Testis (tissue), 3 donors: ENCODE measurements around the gene FAM163B. TPM values are rescaled to one million over a fixed set of nuclear protein-coding genes. Genes with fewer than 3 reads are reported as not detected.

Source experiments
- DNase-seq: peaks from one replicate; pipeline ENCODE4 v3.0.0-alpha.2; 2019
- H3K27ac ChIP-seq, 2 donors: fragments of 200-600 bp; sonication (generic); one replicate each; pipeline ENCODE4 v1.5.1; 2019
- H3K27me3 ChIP-seq: fragments of 200-600 bp; sonication (generic); one replicate; pipeline ENCODE4 v1.5.1; 2019
- H3K36me3 ChIP-seq: fragments of 200-600 bp; sonication (generic); one replicate; pipeline ENCODE4 v1.5.1; 2017; ENCODE audit warnings: low read depth; ENCODE audit errors: missing control alignments
- H3K4me1 ChIP-seq: fragments of 200-600 bp; sonication (generic); one replicate; pipeline ENCODE4 v1.5.1; 2019
- H3K4me3 ChIP-seq, 2 donors: fragments of 200-600 bp; sonication (generic); one replicate each; pipeline ENCODE4 v1.5.1; 2017 to 2019
- H3K9me3 ChIP-seq: fragments of 200-600 bp; sonication (generic); one replicate; pipeline ENCODE4 v1.5.1; 2017
- CTCF ChIP-seq, 3 experiments: fragments of 450-650 bp in 2 of 3; fragments of 200-600 bp in 1 of 3; sonication (generic) in 1 of 3; IDR thresholded peaks; one replicate each; pipeline ENCODE4 v1.5.1; 2016 to 2019; ENCODE audit warnings: antibody characterized with exemption in 3 of 3, mild to moderate bottlenecking in 2 of 3, moderate library complexity in 1 of 3
- POLR2A ChIP-seq: fragments of 450-650 bp; IDR thresholded peaks from one replicate; pipeline ENCODE4 v1.6.1; 2017; ENCODE audit warnings: antibody characterized with exemption, mild to moderate bottlenecking, moderate library complexity
- WGBS, 2 donors: methylation state at CpG; one replicate each; pipeline ENCODE4 v1.1.5; 2018; 5-methylcytosine and 5-hydroxymethylcytosine counted together
- intact Hi-C: fragments of 100-400 bp; cut with DNase I; formaldehyde crosslinking; loops from one replicate; pipeline ENCODE4 v1.15.1; 2023; ENCODE audit warnings: low total_unique reads
- polyA plus RNA-seq: library from polyadenylated mRNA; stranded (reverse); fragments of 350-450 nt; fragmentation: Illumina TruSeq; extraction: RNeasy Lipid Tissue Mini Kit (QIAGEN cat#74804); gene quantifications from one replicate; pipeline ENCODE4 v1.2.3, GENCODE V29; 2014; ENCODE audit warnings: low read depth, low replicate concordance; ENCODE audit not compliant: insufficient read depth
- total RNA-seq, 2 donors: library from RNA; depleted of rRNA; stranded (reverse); fragments of >200 nt; gene quantifications; one replicate each; pipeline ENCODE4 v1.2.3, GENCODE V29; 2016

The FAM163B gene
- total and polyA plus RNA-seq, 3 donors from 2014 or later = 2.2 to 3.8 (median 2.8) TPM

- Histone ChIP-seq H3K36me3 (no peaks in the 10 kb centered on the region), H3K4me1 (no peaks in the 10 kb centered on the region), H3K9me3 (no peaks in the 10 kb centered on the region), H3K4me3 (no peak overlapping the region), H3K27ac (no peak overlapping the region), H3K27me3 (no peaks in the 10 kb centered on the region)
- WGBS, 2 donors = 90 to 91% methylated on average over 13 of the region's 13 CpGs
- DNase-seq = no peak
- TF ChIP-seq POLR2A (no peak), CTCF (IDR thresholded peaks at IDR 0.05) (no peak)
- intact Hi-C loops = no loop called here
Observed at GRCh38 chr9:133640580-133641395, 31.6 kb upstream of the FAM163B start.

GRCh38 chr9:133640160-133640559, 31.0 kb upstream of the FAM163B start:
- H3K27ac ChIP-seq = no peak overlapping the region

GRCh38 chr9:133639613-133640012, 30.4 kb upstream of the FAM163B start:
- intact Hi-C loops = no loop called here
- no peak for TF ChIP-seq CTCF (IDR thresholded peaks at IDR 0.05)
- no peak for TF ChIP-seq POLR2A
- DNase-seq = no peak
- H3K36me3 ChIP-seq = no peaks in the 10 kb centered on the region
- no peaks in the 10 kb centered on the region for H3K27me3 ChIP-seq
- 90 to 97% methylated on average over 2 to 8 of the region's 8 CpGs for WGBS, 2 donors
- no peaks in the 10 kb centered on the region for H3K9me3 ChIP-seq
- peaks cover 1% of the 10 kb centered on the region for H3K4me1 ChIP-seq
- H3K27ac ChIP-seq = no peak overlapping the region
- H3K4me3 ChIP-seq = no peak overlapping the region

More at GRCh38 chr9:133640160-133640559, 31.0 kb upstream of the FAM163B start:
- no peak for TF ChIP-seq CTCF (IDR thresholded peaks at IDR 0.05)
- TF ChIP-seq POLR2A = no peak
- 96 to 100% methylated on average over 1 to 7 of the region's 7 CpGs for WGBS, 2 donors
- H3K4me3 ChIP-seq = no peak overlapping the region
- no peak for DNase-seq
- no peaks in the 10 kb centered on the region for H3K27me3 ChIP-seq
- no peaks in the 10 kb centered on the region for H3K36me3 ChIP-seq
- H3K4me1 ChIP-seq = no peaks in the 10 kb centered on the region
- intact Hi-C loops = no loop called here
- H3K9me3 ChIP-seq = no peaks in the 10 kb centered on the region

GRCh38 chr9:133638711-133639110, 29.5 kb upstream of the FAM163B start:
- H3K4me3 ChIP-seq = no peak overlapping the region

More at GRCh38 chr9:133638711-133639110, 29.5 kb upstream of the FAM163B start:
- 79 to 94% methylated on average over 4 to 8 of the region's 8 CpGs for WGBS, 2 donors
- TF ChIP-seq CTCF (IDR thresholded peaks at IDR 0.05) (no peak), POLR2A (no peak)
- no peak overlapping the region for H3K27ac ChIP-seq
- intact Hi-C loops = no loop called here
- H3K27me3 ChIP-seq = no peaks in the 10 kb centered on the region
- H3K9me3 ChIP-seq = no peaks in the 10 kb centered on the region
- no peaks in the 10 kb centered on the region for H3K36me3 ChIP-seq
- no peak for DNase-seq
- peaks cover 5% of the 10 kb centered on the region for H3K4me1 ChIP-seq
